ENCODE data around the gene PROK1. TPM values are rescaled to one million over a fixed set of nuclear protein-coding genes. Genes with fewer than 3 reads are reported as not detected.

Gene PROK1
- total and polyA plus RNA-seq, 2 of the 4 experiments (the other 2 are of a cell fraction): not detected

DNA sequence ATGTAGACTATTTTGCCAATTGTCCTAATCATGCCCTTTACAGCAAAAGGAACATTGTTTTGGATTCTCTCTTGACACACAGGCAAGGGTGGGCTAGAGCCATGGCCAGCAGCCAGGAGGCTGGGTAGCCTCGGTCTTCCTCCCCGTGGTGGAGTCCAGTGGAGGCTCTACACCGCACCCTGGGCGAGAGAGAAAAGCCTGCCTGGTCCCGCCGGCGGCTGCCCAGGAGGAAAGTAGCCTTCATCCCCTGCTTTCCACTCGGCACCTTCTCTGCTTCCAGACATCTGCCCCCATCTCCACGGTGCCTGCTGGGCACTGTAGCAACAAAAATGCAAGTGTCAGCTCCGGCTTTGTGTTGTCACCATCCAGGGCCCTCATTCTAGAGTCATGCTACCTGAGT, 21.6 kb downstream of the PROK1 start:
- no peak overlapping the region for H3K56ac ChIP-seq (ENCODE audit: extremely low read depth, insufficient read depth, low read length)
- TF ChIP-seq FOS (IDR thresholded peaks at IDR 0.05; ENCODE audit: low read depth, low read length) (no peak), RAD21 (IDR thresholded peaks at IDR 0.05; ENCODE audit: low read length) (no peak), MAZ (IDR thresholded peaks at IDR 0.05; ENCODE audit: borderline replicate concordance, low read depth, low read length) (no peak)
- TF ChIP-seq, protein P1, sequence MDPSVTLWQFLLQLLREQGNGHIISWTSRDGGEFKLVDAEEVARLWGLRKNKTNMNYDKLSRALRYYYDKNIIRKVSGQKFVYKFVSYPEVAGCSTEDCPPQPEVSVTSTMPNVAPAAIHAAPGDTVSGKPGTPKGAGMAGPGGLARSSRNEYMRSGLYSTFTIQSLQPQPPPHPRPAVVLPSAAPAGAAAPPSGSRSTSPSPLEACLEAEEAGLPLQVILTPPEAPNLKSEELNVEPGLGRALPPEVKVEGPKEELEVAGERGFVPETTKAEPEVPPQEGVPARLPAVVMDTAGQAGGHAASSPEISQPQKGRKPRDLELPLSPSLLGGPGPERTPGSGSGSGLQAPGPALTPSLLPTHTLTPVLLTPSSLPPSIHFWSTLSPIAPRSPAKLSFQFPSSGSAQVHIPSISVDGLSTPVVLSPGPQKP (IDR thresholded peaks at IDR 0.05; ENCODE audit: borderline replicate concordance, low read depth, low read length): no peak
- TF ChIP-seq, protein P2, sequence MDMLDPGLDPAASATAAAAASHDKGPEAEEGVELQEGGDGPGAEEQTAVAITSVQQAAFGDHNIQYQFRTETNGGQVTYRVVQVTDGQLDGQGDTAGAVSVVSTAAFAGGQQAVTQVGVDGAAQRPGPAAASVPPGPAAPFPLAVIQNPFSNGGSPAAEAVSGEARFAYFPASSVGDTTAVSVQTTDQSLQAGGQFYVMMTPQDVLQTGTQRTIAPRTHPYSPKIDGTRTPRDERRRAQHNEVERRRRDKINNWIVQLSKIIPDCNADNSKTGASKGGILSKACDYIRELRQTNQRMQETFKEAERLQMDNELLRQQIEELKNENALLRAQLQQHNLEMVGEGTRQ (IDR thresholded peaks at IDR 0.05; ENCODE audit: low read depth, low read length): no peak
- no peaks in the 10 kb centered on the region for H4K20me1 ChIP-seq (ENCODE audit: insufficient read depth, low read length)
- no peak overlapping the region for H4K5ac ChIP-seq (ENCODE audit: low read depth, low read length)
- no peak overlapping the region for H3K18ac ChIP-seq (ENCODE audit: low read depth, low read length)
- H3K27ac ChIP-seq (ENCODE audit: insufficient read depth, low read length): no peak overlapping the region
- peaks cover 7% of the 10 kb centered on the region for H3K4me1 ChIP-seq (ENCODE audit: control insufficient read depth, insufficient read depth, low read length)
- no peak for ATAC-seq (ENCODE audit: low read depth)
- no peak overlapping the region for H3K4ac ChIP-seq (ENCODE audit: low read depth, low read length)
- no peak overlapping the region for H3K4me3 ChIP-seq (ENCODE audit: insufficient read depth, low read depth, low read length)
- no peak overlapping the region for H3K23ac ChIP-seq (ENCODE audit: low read depth, low read length)
- WGBS, 2 experiments (ENCODE audit: extremely low coverage in 2 of 2, insufficient read length in 1 of 2): 72% methylated on average over 4 of the region's 10 CpGs; no CpG with 5 or more reads in 1 of the 2 experiments
- ChIA-PET POLR2A (ENCODE audit: unreplicated experiment) (no interaction called here), CTCF (interaction anchor here (1.1 to 1.6 kb wide), 2 partner anchors 12 to 23 kb away, joined by 4 to 7 read pairs; no protein-coding TSS in a partner anchor)
- in situ Hi-C loops (cut with MboI; ENCODE audit: low sequenced_read_pairs) (no loop called here), dilution Hi-C loops (cut with HindIII; ENCODE audit: low sequenced_read_pairs, unreplicated experiment) (no loop called here), intact Hi-C loops (cut with micrococcal nuclease) (no loop called here)
- no peak overlapping the region for H2BK15ac ChIP-seq (ENCODE audit: low read depth, low read length)
- no TSS peak for BruUV-seq (replicated peaks)
- H3K79me1 ChIP-seq (ENCODE audit: low read depth in 1 of 2, low read length in 2 of 2): no peaks in the 10 kb centered on the region
- H2BK20ac ChIP-seq (ENCODE audit: low read depth, low read length): no peak overlapping the region
- no peak overlapping the region for H3K4me2 ChIP-seq (ENCODE audit: low read depth, low read length)
- H2AK5ac ChIP-seq (ENCODE audit: low read depth, low read length): no peak overlapping the region
- no peak overlapping the region for H3K9ac ChIP-seq (ENCODE audit: low read depth, low read length)
- H4K8ac ChIP-seq (ENCODE audit: low read depth in 2 of 2, low read length in 2 of 2): no peak overlapping the region
- no peak overlapping the region for H4K91ac ChIP-seq (ENCODE audit: insufficient read depth, low read depth, low read length)
- no peaks in the 10 kb centered on the region for H3K9me3 ChIP-seq (ENCODE audit: control insufficient read depth, insufficient read depth, low read length)
- H3K14ac ChIP-seq (replicated peaks; ENCODE audit: low read depth, low read length): no peak overlapping the region
- H3K36me3 ChIP-seq (ENCODE audit: control insufficient read depth, insufficient read depth, low read length): no peaks in the 10 kb centered on the region
- H2AK9ac ChIP-seq (replicated peaks; ENCODE audit: low read depth, low read length, poor library complexity): no peak overlapping the region
- H3K9me1 ChIP-seq (ENCODE audit: insufficient read depth, low read length): 0 out of 2 replicates have a peak, but pooled peaks cover 8% of the 10 kb centered on the region
- H2BK5ac ChIP-seq (ENCODE audit: low read depth, low read length, poor library complexity, severe bottlenecking): no peak overlapping the region
- H2BK120ac ChIP-seq (ENCODE audit: low read depth, low read length): no peak overlapping the region
- peaks cover 5% of the 10 kb centered on the region for H3K27me3 ChIP-seq (ENCODE audit: control insufficient read depth, insufficient read depth, low read length)
- DNase-seq: no peak
- no peak overlapping the region for H2AFZ ChIP-seq (replicated peaks; ENCODE audit: low read length, poor library complexity)
